ENCODE results near the gene ERVW-1.

Gene ERVW-1

GRCh38 chr7:92447345-92448204 lies 30.2 kb downstream of the ERVW-1 start, which contains the start of gene GATAD1 (continued):
- TF ChIP-seq ZFP37 (tag by site-specific recombination; IDR thresholded peaks at IDR 0.05): peak; percentile 79; the same call in 1 of the 2 replicates
- peak; percentile 95 for TF ChIP-seq ZBTB11 (tag by site-specific recombination; conservative IDR thresholded peaks at IDR 0.05; ENCODE audit: low read depth)
- peak; percentile 62; the same call in 1 of the 2 replicates for TF ChIP-seq ZNF501 (tag by site-specific recombination; IDR thresholded peaks at IDR 0.05)
- TF ChIP-seq ZNF335 (tag by site-specific recombination; conservative IDR thresholded peaks at IDR 0.05): no peak; the same call in none of the 2 replicates
- TF ChIP-seq, protein P1, sequence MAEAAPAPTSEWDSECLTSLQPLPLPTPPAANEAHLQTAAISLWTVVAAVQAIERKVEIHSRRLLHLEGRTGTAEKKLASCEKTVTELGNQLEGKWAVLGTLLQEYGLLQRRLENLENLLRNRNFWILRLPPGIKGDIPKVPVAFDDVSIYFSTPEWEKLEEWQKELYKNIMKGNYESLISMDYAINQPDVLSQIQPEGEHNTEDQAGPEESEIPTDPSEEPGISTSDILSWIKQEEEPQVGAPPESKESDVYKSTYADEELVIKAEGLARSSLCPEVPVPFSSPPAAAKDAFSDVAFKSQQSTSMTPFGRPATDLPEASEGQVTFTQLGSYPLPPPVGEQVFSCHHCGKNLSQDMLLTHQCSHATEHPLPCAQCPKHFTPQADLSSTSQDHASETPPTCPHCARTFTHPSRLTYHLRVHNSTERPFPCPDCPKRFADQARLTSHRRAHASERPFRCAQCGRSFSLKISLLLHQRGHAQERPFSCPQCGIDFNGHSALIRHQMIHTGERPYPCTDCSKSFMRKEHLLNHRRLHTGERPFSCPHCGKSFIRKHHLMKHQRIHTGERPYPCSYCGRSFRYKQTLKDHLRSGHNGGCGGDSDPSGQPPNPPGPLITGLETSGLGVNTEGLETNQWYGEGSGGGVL (tag by site-specific recombination; IDR thresholded peaks at IDR 0.05): 0 out of 2 replicates have a peak, but pooled peaks have one; percentile 14
- no peak for TF ChIP-seq ZNF48 (tag by site-specific recombination; IDR thresholded peaks at IDR 0.05)
- peak; percentile 70 for TF ChIP-seq ZBTB8A (tag by site-specific recombination; IDR thresholded peaks at IDR 0.05)
- peak; percentile 71 for TF ChIP-seq ZNF629 (tag by site-specific recombination; IDR thresholded peaks at IDR 0.05)
- TF ChIP-seq ZBTB20 (tag by site-specific recombination; IDR thresholded peaks at IDR 0.05): peak; percentile 33; the same call in 1 of the 2 replicates
- TF ChIP-seq ZNF324 (tag by site-specific recombination; IDR thresholded peaks at IDR 0.05): peak; percentile 55; the same call in 1 of the 2 replicates
- TF ChIP-seq, protein P2, sequence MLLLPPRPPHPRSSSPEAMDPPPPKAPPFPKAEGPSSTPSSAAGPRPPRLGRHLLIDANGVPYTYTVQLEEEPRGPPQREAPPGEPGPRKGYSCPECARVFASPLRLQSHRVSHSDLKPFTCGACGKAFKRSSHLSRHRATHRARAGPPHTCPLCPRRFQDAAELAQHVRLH (tag by site-specific recombination; IDR thresholded peaks at IDR 0.05): peak; percentile 61; the same call in 1 of the 2 replicates
- peak; percentile 32; the same call in 1 of the 2 replicates for TF ChIP-seq SP7 (tag by site-specific recombination; IDR thresholded peaks at IDR 0.05)
- TF ChIP-seq, protein P3, sequence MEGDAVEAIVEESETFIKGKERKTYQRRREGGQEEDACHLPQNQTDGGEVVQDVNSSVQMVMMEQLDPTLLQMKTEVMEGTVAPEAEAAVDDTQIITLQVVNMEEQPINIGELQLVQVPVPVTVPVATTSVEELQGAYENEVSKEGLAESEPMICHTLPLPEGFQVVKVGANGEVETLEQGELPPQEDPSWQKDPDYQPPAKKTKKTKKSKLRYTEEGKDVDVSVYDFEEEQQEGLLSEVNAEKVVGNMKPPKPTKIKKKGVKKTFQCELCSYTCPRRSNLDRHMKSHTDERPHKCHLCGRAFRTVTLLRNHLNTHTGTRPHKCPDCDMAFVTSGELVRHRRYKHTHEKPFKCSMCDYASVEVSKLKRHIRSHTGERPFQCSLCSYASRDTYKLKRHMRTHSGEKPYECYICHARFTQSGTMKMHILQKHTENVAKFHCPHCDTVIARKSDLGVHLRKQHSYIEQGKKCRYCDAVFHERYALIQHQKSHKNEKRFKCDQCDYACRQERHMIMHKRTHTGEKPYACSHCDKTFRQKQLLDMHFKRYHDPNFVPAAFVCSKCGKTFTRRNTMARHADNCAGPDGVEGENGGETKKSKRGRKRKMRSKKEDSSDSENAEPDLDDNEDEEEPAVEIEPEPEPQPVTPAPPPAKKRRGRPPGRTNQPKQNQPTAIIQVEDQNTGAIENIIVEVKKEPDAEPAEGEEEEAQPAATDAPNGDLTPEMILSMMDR (tag by site-specific recombination; IDR thresholded peaks at IDR 0.05): peak; percentile 79
- TF ChIP-seq EGR2 (tag by site-specific recombination; IDR thresholded peaks at IDR 0.05; ENCODE audit: low read depth): no peak
- TF ChIP-seq, protein P4, sequence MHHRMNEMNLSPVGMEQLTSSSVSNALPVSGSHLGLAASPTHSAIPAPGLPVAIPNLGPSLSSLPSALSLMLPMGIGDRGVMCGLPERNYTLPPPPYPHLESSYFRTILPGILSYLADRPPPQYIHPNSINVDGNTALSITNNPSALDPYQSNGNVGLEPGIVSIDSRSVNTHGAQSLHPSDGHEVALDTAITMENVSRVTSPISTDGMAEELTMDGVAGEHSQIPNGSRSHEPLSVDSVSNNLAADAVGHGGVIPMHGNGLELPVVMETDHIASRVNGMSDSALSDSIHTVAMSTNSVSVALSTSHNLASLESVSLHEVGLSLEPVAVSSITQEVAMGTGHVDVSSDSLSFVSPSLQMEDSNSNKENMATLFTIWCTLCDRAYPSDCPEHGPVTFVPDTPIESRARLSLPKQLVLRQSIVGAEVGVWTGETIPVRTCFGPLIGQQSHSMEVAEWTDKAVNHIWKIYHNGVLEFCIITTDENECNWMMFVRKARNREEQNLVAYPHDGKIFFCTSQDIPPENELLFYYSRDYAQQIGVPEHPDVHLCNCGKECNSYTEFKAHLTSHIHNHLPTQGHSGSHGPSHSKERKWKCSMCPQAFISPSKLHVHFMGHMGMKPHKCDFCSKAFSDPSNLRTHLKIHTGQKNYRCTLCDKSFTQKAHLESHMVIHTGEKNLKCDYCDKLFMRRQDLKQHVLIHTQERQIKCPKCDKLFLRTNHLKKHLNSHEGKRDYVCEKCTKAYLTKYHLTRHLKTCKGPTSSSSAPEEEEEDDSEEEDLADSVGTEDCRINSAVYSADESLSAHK (tag by site-specific recombination; IDR thresholded peaks at IDR 0.05): no peak
- TF ChIP-seq KLF16 (tag by site-specific recombination; IDR thresholded peaks at IDR 0.05): 0 out of 2 replicates have a peak, but pooled peaks have one; percentile 22
- TF ChIP-seq ZSCAN23 (tag by site-specific recombination; IDR thresholded peaks at IDR 0.05): no peak
- peak; percentile 73; the same call in 1 of the 2 replicates for TF ChIP-seq BCL11A (tag by site-specific recombination; IDR thresholded peaks at IDR 0.05; ENCODE audit: low read depth)
- TF ChIP-seq ZEB2 (tag by site-specific recombination; IDR thresholded peaks at IDR 0.05): peak; percentile 74
- peak; percentile 64 for TF ChIP-seq ZNF518A (tag by site-specific recombination; conservative IDR thresholded peaks at IDR 0.05; ENCODE audit: low read depth)
- TF ChIP-seq, protein P5, sequence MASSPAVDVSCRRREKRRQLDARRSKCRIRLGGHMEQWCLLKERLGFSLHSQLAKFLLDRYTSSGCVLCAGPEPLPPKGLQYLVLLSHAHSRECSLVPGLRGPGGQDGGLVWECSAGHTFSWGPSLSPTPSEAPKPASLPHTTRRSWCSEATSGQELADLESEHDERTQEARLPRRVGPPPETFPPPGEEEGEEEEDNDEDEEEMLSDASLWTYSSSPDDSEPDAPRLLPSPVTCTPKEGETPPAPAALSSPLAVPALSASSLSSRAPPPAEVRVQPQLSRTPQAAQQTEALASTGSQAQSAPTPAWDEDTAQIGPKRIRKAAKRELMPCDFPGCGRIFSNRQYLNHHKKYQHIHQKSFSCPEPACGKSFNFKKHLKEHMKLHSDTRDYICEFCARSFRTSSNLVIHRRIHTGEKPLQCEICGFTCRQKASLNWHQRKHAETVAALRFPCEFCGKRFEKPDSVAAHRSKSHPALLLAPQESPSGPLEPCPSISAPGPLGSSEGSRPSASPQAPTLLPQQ (tag by site-specific recombination; IDR thresholded peaks at IDR 0.05): 0 out of 2 replicates have a peak, but pooled peaks have one; percentile 19

All from HEK293 (cell line).